Measurements from ENCODE around the gene MS4A13. TPM values are rescaled to one million over a fixed set of nuclear protein-coding genes. Genes with fewer than 3 reads are reported as not detected.
"Not testable (repeated sequence)": the region's sequence is repeated elsewhere in the genome, so short reads cannot be mapped to it uniquely, and the experiment has no call there.

MS4A13 gene
- total RNA-seq, 1 experiment from 2014 or later = 0.86 TPM

DNA sequence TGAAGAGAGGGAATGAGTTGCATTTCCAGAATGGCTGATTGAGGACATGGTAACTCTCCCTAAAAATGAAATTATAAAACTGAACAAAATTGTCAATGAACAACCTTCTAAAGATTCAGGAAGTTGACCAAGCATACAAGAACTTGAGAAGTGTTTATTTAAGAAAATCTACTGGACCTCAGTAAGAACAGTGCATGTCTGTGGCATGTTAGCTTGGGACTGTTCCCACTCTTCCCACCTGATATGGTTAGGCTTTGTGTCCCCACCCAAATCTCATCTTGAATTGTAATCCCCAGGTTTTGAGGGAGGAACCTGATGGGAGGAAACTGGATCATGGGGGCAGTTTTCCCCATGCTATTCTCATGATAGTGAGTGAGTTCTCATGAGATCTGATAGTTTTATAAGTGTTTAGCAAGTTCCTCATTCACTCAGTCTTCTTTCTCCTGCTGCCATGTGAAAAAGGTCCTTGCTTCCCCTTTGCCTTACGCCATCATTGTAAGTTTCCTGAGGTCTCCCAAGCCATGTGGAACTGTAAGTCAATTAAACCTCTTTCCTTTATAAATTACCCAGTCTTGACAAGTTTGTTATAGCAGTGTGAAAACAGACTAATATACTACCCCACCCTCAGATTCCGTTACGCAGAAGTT is 15.4 kb downstream of the MS4A13 start:
- no peak for DNase-seq (ENCODE audit: low read depth)

GRCh38 chr11:60532383-60532782 is 17.2 kb downstream of the MS4A13 start:
- not testable (repeated sequence) for DNase-seq (ENCODE audit: low read depth)

DNA sequence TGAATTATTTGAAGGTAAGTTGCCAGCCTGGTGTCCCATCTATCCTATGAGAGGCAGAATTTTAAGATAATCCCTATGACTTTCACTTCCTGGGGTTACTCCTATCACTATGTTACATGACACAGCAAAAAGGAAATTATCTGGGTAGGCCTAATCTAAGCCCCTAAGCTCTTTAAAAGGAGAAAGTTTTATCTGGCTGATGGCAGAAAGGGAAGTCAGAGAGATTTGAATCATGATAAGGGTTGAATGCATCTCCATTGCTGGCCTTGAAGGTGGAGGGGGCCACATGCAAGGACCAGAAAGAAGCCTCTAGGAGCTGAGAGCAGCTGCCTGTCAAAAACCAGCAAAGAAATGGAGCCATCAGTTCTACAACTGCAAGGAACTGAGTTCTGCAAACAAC is 23.4 kb downstream of the MS4A13 start:
- DNase-seq (ENCODE audit: low read depth) = not testable (repeated sequence)

DNA sequence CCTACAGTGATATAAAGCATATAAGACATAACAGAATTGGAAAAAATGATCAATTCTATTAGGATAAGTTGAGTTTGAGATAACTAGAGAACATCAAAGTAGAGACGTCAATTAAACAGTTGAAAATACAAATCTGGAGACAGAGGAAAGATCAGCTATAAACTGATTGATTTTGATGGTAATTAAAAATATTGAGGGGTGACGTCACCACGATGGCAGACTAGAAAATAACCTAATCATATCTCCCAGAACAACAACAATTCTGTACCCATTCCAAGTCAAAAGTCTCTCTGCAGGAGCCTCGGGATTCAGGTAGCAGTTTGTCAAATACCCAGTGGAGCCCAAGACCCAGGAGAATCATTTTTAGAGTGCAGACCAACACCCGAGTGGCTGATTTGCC is 28.9 kb downstream of the MS4A13 start:
- DNase-seq (ENCODE audit: low read depth) = no peak

DNA sequence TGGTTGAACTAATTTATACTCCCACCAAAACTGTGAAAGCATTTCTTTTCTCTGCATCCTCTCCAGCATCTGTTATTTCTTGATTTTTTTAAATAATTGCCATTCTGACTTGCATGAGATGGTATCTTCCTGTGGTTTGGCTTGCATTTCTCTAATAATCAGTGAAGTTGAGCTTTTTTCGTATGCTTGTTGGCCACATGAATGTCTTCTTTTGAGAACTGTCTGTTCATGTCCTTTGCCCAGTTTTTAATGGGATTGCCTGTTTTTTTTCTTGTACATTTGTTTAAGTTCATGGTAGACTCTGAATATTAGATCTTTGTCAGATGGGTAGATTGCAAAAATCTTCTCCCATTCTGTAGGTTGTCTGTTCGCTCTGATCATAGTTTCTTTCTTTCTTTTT is 46.1 kb downstream of the MS4A13 start:
- no peak for DNase-seq (ENCODE audit: low read depth)

DNA sequence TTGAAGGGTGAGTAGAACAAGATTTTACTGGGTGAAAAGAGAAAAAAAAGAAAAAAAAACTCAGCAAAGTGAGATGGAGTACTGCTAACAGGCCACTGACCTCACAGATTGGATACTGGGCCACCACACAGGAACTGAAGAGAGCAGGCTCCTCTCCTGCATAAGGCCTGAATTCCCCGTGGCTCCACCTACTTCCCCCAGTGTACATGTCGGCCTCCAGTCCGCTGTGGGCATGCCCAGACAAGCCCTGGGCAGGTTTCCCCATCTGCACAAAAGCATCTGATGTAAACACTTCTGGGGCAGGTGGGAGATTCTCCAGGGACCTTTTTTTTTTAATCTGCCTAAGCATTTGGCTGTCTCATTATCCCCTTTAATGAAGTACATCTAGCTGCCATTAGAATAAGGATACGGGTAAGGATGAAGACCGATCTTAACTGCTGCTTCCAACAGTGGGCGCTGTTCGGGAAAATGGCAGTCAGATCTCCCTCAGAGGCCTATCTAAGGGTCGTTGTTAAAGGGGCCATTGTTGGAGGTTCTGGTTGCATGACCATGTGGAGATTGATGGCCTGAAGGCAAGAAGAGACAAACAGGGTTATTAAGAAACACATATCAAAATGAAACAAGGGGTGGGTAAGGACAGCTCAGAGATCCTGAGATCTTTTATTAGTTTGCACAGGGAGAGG is 48.5 kb downstream of the MS4A13 start:
- DNase-seq (ENCODE audit: low read depth) = no peak

- DNase-seq (ENCODE audit: low read depth) = no peak
Observed at GRCh38 chr11:60566776-60567175, 51.6 kb downstream of the MS4A13 start.

DNA sequence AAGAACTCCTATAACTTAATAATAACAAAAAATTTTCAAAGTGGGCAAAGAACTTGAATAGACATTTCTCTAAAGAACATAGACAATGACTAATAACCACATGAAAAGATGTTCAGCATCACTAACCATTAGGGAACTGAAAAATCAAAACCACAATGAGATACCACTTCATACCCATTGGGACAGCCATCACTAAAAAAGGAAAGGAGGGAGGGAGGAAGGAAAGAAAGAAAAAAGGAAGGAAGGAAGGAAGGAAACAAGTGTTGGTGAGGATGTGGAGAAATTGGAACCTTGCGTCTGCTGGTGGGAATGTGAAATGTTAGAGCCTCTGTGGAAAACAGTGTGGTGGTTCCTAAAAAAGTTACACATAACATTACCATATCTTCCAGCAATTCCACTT is 55.8 kb downstream of the MS4A13 start:
- DNase-seq (ENCODE audit: low read depth) = no peak

- DNase-seq (ENCODE audit: low read depth) = no peak
Observed at GRCh38 chr11:60589611-60590010, 74.4 kb downstream of the MS4A13 start.

Other genes starting within 250 kb of the MS4A13 start
- not detected in 2 replicates for gene MS4A4A, start 234.7 kb upstream of the MS4A13 start, total RNA-seq (2014; rRNA removed; shearing (Covaris generic))
- gene MS4A6E, start 188.1 kb upstream of the MS4A13 start, total RNA-seq (2014; rRNA removed; shearing (Covaris generic)) = not detected in 2 replicates
- not detected in 2 replicates for gene MS4A7, start 136.9 kb upstream of the MS4A13 start, total RNA-seq (2014; rRNA removed; shearing (Covaris generic))
- gene MS4A14, start 118.9 kb upstream of the MS4A13 start, total RNA-seq (2014; rRNA removed; shearing (Covaris generic)) = not detected in 2 replicates
- gene MS4A5, start 85.8 kb upstream of the MS4A13 start, total RNA-seq (2014; rRNA removed; shearing (Covaris generic)) = not detected in 2 replicates
- gene MS4A1, start 59.5 kb upstream of the MS4A13 start, total RNA-seq (2014; rRNA removed; shearing (Covaris generic)) = not detected in 2 replicates
- not detected in 2 replicates for gene MS4A12, start 22.6 kb upstream of the MS4A13 start, total RNA-seq (2014; rRNA removed; shearing (Covaris generic))
- gene MS4A8, start 184.2 kb downstream of the MS4A13 start, total RNA-seq (2014; rRNA removed; shearing (Covaris generic)) = not detected in 2 replicates
- not detected in 2 replicates for gene MS4A18, start 209.3 kb downstream of the MS4A13 start, total RNA-seq (2014; rRNA removed; shearing (Covaris generic))
- not detected in 2 replicates for gene MS4A15, start 241.5 kb downstream of the MS4A13 start, total RNA-seq (2014; rRNA removed; shearing (Covaris generic))

Measured in Daoy (cell line).